Measurements from ENCODE around the gene TMEM132E. TPM values are rescaled to one million over a fixed set of nuclear protein-coding genes. Genes with fewer than 3 reads are reported as not detected.
A peak's percentile ranks its signal among the peaks of the same experiment; 100 is the strongest.

Gene TMEM132E
- total and polyA plus RNA-seq, 11 donors: 0.04 to 0.20 (median 0.09) TPM; not detected in 8

DNA sequence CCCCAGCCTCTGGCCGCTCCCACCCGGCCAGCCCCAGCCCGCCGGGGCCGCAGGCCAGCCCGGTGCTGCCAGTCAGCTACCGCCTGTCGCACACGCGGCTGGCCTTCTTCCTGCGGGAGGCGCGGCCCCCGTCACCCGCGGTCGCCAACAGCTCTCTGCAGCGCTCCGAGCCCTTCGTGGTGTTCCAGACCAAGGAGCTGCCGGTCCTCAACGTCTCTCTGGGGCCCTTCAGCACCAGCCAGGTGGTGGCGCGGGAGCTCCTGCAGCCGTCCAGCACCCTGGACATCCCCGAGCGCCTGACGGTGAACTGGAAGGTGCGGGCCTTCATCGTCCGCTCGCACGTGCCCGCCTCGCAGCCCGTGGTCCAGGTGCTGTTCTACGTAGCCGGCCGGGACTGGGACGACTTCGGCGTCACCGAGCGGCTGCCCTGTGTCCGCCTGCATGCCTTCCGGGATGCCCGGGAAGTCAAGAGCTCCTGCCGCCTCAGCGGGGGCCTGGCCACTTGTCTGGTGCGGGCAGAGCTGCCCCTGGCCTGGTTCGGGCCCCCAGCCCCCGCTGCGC lies 46.8 kb downstream of the TMEM132E start:
- DNase-seq: no peak
- peak in 1 of 4 donors; percentile 33 for ATAC-seq

DNA sequence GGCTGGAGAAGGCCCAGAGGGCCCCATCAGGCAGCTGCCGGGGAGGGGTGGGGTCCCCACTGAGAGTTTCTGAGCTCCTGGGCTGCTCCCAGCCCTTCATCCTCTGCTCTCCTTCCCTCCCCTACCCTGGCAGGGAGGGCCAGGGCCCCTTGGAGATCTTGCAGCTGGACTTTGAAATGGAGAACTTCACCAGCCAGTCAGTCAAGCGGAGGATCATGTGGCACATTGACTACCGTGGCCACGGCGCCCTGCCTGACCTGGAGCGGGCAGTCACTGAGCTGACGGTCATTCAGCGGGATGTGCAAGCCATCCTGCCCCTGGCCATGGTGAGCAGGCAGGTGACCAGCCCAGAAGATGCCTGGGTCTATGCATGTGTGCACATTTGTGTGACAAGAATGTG lies 49.5 kb downstream of the TMEM132E start:
- WGBS, 4 donors: 74 to 84% (median 83%) methylated on average over 8 of the region's 8 CpGs
- DNase-seq (no peak), ATAC-seq (no peak)
- Histone ChIP-seq H3K4me3 (no peak overlapping the region), H3K9me3 (no peaks in the 10 kb centered on the region), H3K4me1 (peaks cover 0 to 9% (median 0%) of the 10 kb centered on the region in 12 donors), H3K27me3 (peaks cover 20 to 93% (median 52%) of the 10 kb centered on the region in 9 donors), H3K27ac (no peak overlapping the region), H3K36me3 (no peaks in the 10 kb centered on the region)
- TF ChIP-seq POLR2A (IDR thresholded peaks at IDR 0.05) (no peak), CTCF (IDR thresholded peaks at IDR 0.05) (no peak)
- intact Hi-C loops (cut with DNase I): loop anchor here in 1 of 10 donors (10.0 kb wide), 1 partner anchor 486 kb away; the partner anchor contains the start of gene RAD51D

More for the DNA sequence above, 46.8 kb downstream of the TMEM132E start:
- no peak for TF ChIP-seq POLR2A (IDR thresholded peaks at IDR 0.05)
- peak in 2 of 12 donors; percentile 5 to 10 for TF ChIP-seq CTCF (IDR thresholded peaks at IDR 0.05)
- WGBS, 4 donors: 6 to 13% (median 8%) methylated on average over 21 to 53 of the region's 53 CpGs
- Histone ChIP-seq H3K4me3 (no peak overlapping the region), H3K27ac (no peak overlapping the region), H3K27me3 (peaks cover 22 to 84% (median 46%) of the 10 kb centered on the region in 9 donors), H3K4me1 (peaks cover 0 to 9% (median 0%) of the 10 kb centered on the region in 12 donors), H3K9me3 (no peaks in the 10 kb centered on the region), H3K36me3 (no peaks in the 10 kb centered on the region)
- intact Hi-C loops (cut with DNase I): loop anchor here in 1 of 10 donors (10.0 kb wide), 1 partner anchor 489 kb away; the partner anchor contains the start of gene RAD51D

DNA sequence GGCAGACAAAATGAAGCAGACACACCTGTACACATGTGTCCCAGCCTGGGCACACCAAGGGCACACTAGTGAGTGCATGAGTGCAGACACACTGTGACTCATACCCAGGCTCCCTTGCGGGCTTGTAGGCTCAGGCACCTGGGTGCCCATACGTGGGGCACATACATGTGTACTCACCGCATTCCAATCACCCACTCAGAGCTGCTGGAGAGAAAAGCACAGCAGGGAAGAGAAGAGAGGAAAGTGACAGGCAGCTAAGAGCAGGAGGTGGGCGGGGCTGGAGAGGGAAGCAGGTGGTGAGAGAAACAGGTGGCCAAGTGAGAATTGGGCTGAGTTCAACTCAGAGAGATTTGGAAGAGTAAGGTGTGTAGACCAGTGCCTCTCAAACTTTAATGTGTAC lies 54.0 kb downstream of the TMEM132E start:
- Histone ChIP-seq H3K9me3 (no peaks in the 10 kb centered on the region), H3K4me3 (no peak overlapping the region), H3K27me3 (peaks cover 9 to 82% (median 38%) of the 10 kb centered on the region in 9 donors), H3K4me1 (peaks cover 0 to 11% (median 5%) of the 10 kb centered on the region in 12 donors), H3K27ac (no peak overlapping the region), H3K36me3 (no peaks in the 10 kb centered on the region)
- ATAC-seq: no peak
- TF ChIP-seq CTCF (IDR thresholded peaks at IDR 0.05): no peak
- no peak for TF ChIP-seq POLR2A (IDR thresholded peaks at IDR 0.05)
- intact Hi-C loops (cut with DNase I): loop anchor here in 3 of 10 donors (10.0 kb wide), 3 partner anchors 79 to 261 kb away; no protein-coding TSS in a partner anchor
- no peak for DNase-seq
- WGBS, 4 donors: 38 to 45% (median 42%) methylated on average over 4 of the region's 4 CpGs

- intact Hi-C loops (cut with DNase I): loop anchor here in 3 of 10 donors (10.0 kb wide), 3 partner anchors 79 to 261 kb away; no protein-coding TSS in a partner anchor
These were observed 54.4 kb downstream of the TMEM132E start for GRCh38 chr17:34633760-34634159.

More at GRCh38 chr17:34633760-34634159, 54.4 kb downstream of the TMEM132E start:
- DNase-seq: no peak
- 88 to 96% (median 94%) methylated on average over 3 of the region's 3 CpGs for WGBS, 4 donors
- Histone ChIP-seq H3K4me3 (no peak overlapping the region), H3K36me3 (no peaks in the 10 kb centered on the region), H3K27me3 (peaks cover 9 to 82% (median 34%) of the 10 kb centered on the region in 9 donors), H3K9me3 (no peaks in the 10 kb centered on the region), H3K4me1 (peaks cover 0 to 12% (median 5%) of the 10 kb centered on the region in 12 donors), H3K27ac (no peak overlapping the region)
- ATAC-seq: no peak
- no peak for TF ChIP-seq POLR2A (IDR thresholded peaks at IDR 0.05)
- no peak for TF ChIP-seq CTCF (IDR thresholded peaks at IDR 0.05)
